Common myeloid progenitor, CD34-positive (primary cell): ENCODE measurements around the gene SLIT2.

ENCODE experiments used
- CTCF ChIA-PET: fragments of 350-600 bp; sonication (Branson Sonifier 250); formaldehyde crosslinking; loops from one replicate; lab custom pipeline; 2021; ENCODE audit warnings: antibody characterized with exemption; lab: Charles Lee
- POLR2A ChIA-PET: fragments of 350-600 bp; sonication (Branson Sonifier 250); formaldehyde crosslinking; loops from one replicate; lab custom pipeline; 2021; ENCODE audit warnings: antibody characterized with exemption; lab: Charles Lee
- DNase-seq, 3 donors: peaks; one replicate each; pipeline versions ENCODE4 v3.0.0 to v3.0.0-alpha.2; 2013
- H3K27ac ChIP-seq, 2 experiments: 1 replicate in 1 of 2; 2 replicates in 1 of 2; pipeline ENCODE4 v1.7.0; 2013; ENCODE audit warnings: inconsistent platforms in 2 of 2, low read length in 2 of 2, mild to moderate bottlenecking in 2 of 2, low read depth in 1 of 2, moderate library complexity in 1 of 2; ENCODE audit not compliant: severe bottlenecking in 2 of 2, insufficient read depth in 1 of 2, poor library complexity in 1 of 2
- H3K27me3 ChIP-seq, 5 experiments: replicated peaks in 2 of 5; 1 replicate in 3 of 5; 2 replicates in 2 of 5; pipeline versions ENCODE4 v1.6.1 to v1.7.0; 2013; ENCODE audit warnings: low read length in 4 of 5, mild to moderate bottlenecking in 2 of 5, moderate library complexity in 2 of 5, inconsistent platforms in 1 of 5; ENCODE audit not compliant: insufficient read depth in 5 of 5, control insufficient read depth in 4 of 5
- H3K36me3 ChIP-seq, 4 experiments: 1 replicate in 2 of 4; 2 replicates in 2 of 4; pipeline versions ENCODE4 v1.6.1 to v1.7.0; 2013; ENCODE audit warnings: low read length in 3 of 4, control low read depth in 1 of 4, mild to moderate bottlenecking in 1 of 4; ENCODE audit not compliant: control insufficient read depth in 4 of 4, insufficient read depth in 4 of 4
- H3K4me1 ChIP-seq, 4 experiments: 1 replicate in 3 of 4; 2 replicates in 1 of 4; pipeline versions ENCODE4 v1.6.1 to v1.7.1; 2013; ENCODE audit warnings: low read length in 3 of 4, mild to moderate bottlenecking in 3 of 4, control low read depth in 1 of 4, inconsistent platforms in 1 of 4, moderate library complexity in 1 of 4; ENCODE audit not compliant: control insufficient read depth in 4 of 4, insufficient read depth in 4 of 4; ENCODE audit errors: control extremely low read depth in 1 of 4
- H3K4me3 ChIP-seq, 7 experiments: 1 replicate in 4 of 7; 2 replicates in 3 of 7; pipeline versions ENCODE4 v1.5.1 to v1.7.0; 2013; ENCODE audit warnings: mild to moderate bottlenecking in 7 of 7, low read length in 6 of 7, moderate library complexity in 6 of 7, inconsistent platforms in 2 of 7, low read depth in 2 of 7, control low read depth in 1 of 7; ENCODE audit not compliant: insufficient read depth in 4 of 7, control insufficient read depth in 1 of 7; ENCODE audit errors: extremely low read depth in 1 of 7
- H3K9me3 ChIP-seq, 5 experiments: 1 replicate in 4 of 5; 2 replicates in 1 of 5; pipeline versions ENCODE4 v1.6.1 to v1.7.1; 2013; ENCODE audit warnings: low read length in 4 of 5, mild to moderate bottlenecking in 2 of 5, inconsistent platforms in 1 of 5, low read depth in 1 of 5, moderate library complexity in 1 of 5; ENCODE audit not compliant: control insufficient read depth in 4 of 5, insufficient read depth in 2 of 5; ENCODE audit errors: control extremely low read depth in 1 of 5
- WGBS: methylation state at CpG from one replicate; pipeline ENCODE4 v1.1.5; 2013; ENCODE audit not compliant: insufficient coverage; 5-methylcytosine and 5-hydroxymethylcytosine counted together

The SLIT2 gene

DNA sequence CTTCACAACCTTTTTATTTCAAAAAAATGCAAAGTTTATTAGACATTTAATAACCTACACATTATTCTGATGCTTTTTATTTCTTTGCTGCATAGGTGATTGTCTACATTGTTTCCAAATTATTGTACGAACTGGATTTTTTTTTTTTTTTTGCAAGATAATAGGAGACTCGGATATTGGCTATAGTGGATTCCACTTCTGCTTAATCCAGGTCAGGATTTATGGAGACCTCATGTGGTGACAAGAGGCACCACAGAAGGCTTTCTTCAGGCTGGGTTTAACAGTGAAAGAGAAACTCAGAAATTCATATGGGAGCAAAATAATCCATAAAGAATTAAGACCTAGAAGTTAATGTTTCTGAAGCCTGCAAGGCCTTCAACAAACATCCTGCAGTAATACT is 2.4 kb upstream of the SLIT2 start:
- H3K36me3 ChIP-seq, result no peaks in the 10 kb centered on the region
- CTCF ChIA-PET, result interaction anchor here (0.6 to 1.7 kb wide), 4 partner anchors 8 to 449 kb away, joined by 3 to 5 read pairs (median 4); no protein-coding TSS in a partner anchor
- no peak overlapping the region for H3K4me3 ChIP-seq
- WGBS, result 0% methylated on average over 1 of the region's 2 CpGs
- DNase-seq, result peak in 2 of 3 donors; percentile 58 to 59
- no peak overlapping the region for H3K27ac ChIP-seq
- H3K9me3 ChIP-seq, result peaks cover 0 to 3% (median 0%) of the 10 kb centered on the region in 5 experiments
- peaks cover 0 to 43% (median 30%) of the 10 kb centered on the region in 5 experiments for H3K27me3 ChIP-seq
- H3K4me1 ChIP-seq, result peaks cover 0 to 30% (median 18%) of the 10 kb centered on the region in 4 experiments
- POLR2A ChIA-PET, result no interaction called here

DNA sequence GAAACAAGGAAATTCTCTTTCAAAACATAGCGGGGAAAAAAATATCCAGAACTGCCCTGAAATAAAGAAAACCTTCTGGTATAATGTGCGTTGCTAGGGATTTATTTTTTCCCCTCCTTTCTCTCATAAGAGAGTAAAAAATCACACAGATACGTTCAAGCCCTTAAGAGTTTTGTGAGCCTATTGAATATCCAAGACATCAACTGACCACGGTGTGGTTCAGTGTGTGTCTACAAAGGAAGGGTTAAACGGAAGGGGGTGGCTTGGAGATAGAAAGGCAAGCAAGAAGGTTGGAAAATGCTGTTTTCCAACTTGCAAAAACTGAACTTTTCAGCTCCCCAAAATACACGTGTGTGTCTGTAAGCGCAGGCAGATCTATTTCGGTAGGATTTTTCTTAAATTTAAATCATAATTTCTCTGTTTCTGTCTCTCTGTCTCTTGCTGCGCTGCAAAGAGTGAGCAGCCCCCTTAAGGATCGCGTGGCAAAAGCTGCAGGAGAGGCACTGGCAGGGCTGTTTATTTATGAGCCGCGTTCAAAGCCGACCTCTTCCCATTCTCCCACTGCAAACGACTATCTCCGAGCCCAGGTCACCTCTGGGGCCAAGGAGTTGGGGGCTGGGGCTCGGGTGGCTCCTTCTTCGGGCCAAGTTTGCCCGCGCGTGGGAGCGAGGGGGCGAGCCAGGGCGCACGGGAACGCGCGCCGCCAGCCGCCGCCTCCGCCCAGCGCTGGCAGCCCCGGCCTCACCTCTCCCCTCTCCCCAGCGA is 492 bp upstream of the SLIT2 start:
- peak overlapping the region in 5 of 7 experiments; percentile 23 to 64 (median 55) for H3K4me3 ChIP-seq
- ChIA-PET POLR2A (no interaction called here), CTCF (interaction anchor here (1.5 kb wide), 1 partner anchor 9 kb away, joined by 4 read pairs; no protein-coding TSS in a partner anchor)
- peaks cover 0 to 39% (median 23%) of the 10 kb centered on the region in 4 experiments for H3K4me1 ChIP-seq
- no peak overlapping the region for H3K27ac ChIP-seq
- no peaks in the 10 kb centered on the region for H3K36me3 ChIP-seq
- no peak for DNase-seq
- WGBS, result under 1% methylated on average over 21 of the region's 35 CpGs
- peaks cover 0 to 3% (median 0%) of the 10 kb centered on the region in 5 experiments for H3K9me3 ChIP-seq
- H3K27me3 ChIP-seq, result peaks cover 5 to 62% (median 46%) of the 10 kb centered on the region in 5 experiments

DNA sequence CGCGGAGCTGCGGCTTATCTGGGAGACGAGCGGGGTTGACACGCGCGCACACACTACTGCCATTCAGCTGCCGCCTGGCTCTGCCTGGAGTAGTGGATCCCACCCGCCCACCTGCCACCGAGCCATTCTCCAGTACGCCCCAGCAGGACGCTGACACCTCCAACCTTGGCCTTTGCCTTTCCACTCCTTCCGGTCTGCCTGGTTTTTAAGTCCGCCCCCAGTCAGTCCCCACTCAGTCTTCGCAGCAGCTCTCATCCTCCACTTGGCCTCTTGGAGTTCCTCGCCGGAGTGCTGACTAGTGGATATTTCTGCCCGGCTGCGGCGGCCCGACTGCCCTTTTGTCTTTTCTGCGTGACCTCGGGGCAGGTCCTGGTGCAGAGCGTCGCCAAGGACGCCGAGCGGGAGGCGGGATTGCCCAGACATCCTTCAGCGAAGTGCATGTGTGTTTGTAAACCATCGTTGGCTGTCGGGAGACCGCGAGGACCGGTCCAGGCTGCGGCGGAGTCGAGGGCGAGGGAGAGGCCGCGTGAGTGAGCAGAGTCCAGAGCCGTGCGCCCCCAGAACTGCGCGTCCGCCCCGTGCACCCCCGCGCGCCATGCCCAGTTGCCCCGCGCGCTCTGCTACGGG is 1.1 kb downstream of the SLIT2 start:
- CTCF ChIA-PET, result interaction anchor here (1.2 kb wide), 1 partner anchor 12 kb away, joined by 3 read pairs; no protein-coding TSS in a partner anchor
- WGBS, result under 1% methylated on average over 42 of the region's 55 CpGs
- POLR2A ChIA-PET, result no interaction called here
- peak overlapping the region in 6 of 7 experiments; percentile 2 to 71 (median 56) for H3K4me3 ChIP-seq
- peaks cover 0 to 3% (median 0%) of the 10 kb centered on the region in 5 experiments for H3K9me3 ChIP-seq
- peak in 1 of 3 donors; percentile 23 for DNase-seq
- H3K36me3 ChIP-seq, result no peaks in the 10 kb centered on the region
- no peak overlapping the region for H3K27ac ChIP-seq
- H3K27me3 ChIP-seq, result peaks cover 8 to 75% (median 57%) of the 10 kb centered on the region in 5 experiments
- H3K4me1 ChIP-seq, result peaks cover 0 to 39% (median 23%) of the 10 kb centered on the region in 4 experiments

DNA sequence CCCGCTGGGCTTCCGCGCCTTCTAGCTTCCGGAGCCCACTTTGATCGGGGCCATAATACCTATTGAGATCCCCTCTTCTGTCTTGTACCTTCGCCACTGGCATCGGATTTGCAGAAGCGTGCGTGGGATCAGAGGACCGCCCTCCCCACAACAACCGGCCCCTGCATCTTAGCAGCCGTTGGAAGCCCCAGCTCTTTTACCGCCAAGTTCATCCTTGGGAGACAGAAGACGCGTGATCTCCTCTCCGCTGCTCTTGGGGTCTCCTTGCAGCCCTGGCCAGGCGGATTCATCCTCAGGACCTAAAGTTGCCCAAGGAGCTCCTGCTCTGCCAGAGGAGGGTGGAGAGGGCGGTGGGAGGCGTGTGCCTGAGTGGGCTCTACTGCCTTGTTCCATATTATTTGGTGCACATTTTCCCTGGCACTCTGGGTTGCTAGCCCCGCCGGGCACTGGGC is 1.6 kb downstream of the SLIT2 start:
- Histone ChIP-seq H3K4me1 (peaks cover 0 to 39% (median 23%) of the 10 kb centered on the region in 4 experiments), H3K36me3 (no peaks in the 10 kb centered on the region), H3K9me3 (peaks cover 0 to 3% (median 0%) of the 10 kb centered on the region in 5 experiments), H3K4me3 (peak overlapping the region in 2 of 7 experiments; percentile 59 to 71), H3K27me3 (peaks cover 11 to 79% (median 59%) of the 10 kb centered on the region in 5 experiments), H3K27ac (no peak overlapping the region)
- ChIA-PET POLR2A (no interaction called here), CTCF (interaction anchor here (1.2 kb wide), 1 partner anchor 11 kb away, joined by 3 read pairs; no protein-coding TSS in a partner anchor)
- peak in 1 of 3 donors; percentile 10 for DNase-seq
- WGBS, result 2% methylated on average over 21 of the region's 21 CpGs

DNA sequence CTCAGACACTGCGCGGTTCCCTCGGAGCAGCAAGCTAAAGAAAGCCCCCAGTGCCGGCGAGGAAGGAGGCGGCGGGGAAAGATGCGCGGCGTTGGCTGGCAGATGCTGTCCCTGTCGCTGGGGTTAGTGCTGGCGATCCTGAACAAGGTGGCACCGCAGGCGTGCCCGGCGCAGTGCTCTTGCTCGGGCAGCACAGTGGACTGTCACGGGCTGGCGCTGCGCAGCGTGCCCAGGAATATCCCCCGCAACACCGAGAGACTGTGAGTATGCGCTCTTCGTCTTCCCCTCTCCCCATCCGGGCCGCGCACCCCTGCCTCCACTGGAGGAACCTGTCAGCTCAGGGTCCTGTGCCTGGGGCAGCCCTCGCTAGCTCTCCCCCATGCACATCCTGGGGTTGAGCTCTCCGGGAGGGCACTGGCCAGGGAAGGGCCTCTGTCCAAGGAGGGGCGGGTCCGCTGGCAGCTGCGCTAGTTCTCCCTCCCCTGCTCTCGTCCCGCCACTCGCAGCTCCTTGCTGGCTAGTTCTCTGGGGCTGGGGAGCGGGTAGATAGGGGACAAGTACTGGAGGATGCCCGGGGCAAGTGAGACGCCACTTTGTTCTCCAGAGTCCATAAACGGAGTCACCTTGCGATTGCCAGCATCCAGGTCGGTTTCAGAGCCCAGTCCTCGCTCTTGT is 2.2 kb downstream of the SLIT2 start:
- WGBS, result under 1% methylated on average over 35 of the region's 43 CpGs
- H3K27ac ChIP-seq, result no peak overlapping the region
- peak overlapping the region in 2 of 7 experiments; percentile 6 to 13 for H3K4me3 ChIP-seq
- peaks cover 0 to 39% (median 23%) of the 10 kb centered on the region in 4 experiments for H3K4me1 ChIP-seq
- peaks cover 0 to 3% (median 0%) of the 10 kb centered on the region in 5 experiments for H3K9me3 ChIP-seq
- peaks cover 11 to 79% (median 54%) of the 10 kb centered on the region in 5 experiments for H3K27me3 ChIP-seq
- ChIA-PET POLR2A (no interaction called here), CTCF (interaction anchor here (1.2 kb wide), 1 partner anchor 10 kb away, joined by 3 read pairs; no protein-coding TSS in a partner anchor)
- DNase-seq, result peak in 1 of 3 donors; percentile 9
- H3K36me3 ChIP-seq, result no peaks in the 10 kb centered on the region

DNA sequence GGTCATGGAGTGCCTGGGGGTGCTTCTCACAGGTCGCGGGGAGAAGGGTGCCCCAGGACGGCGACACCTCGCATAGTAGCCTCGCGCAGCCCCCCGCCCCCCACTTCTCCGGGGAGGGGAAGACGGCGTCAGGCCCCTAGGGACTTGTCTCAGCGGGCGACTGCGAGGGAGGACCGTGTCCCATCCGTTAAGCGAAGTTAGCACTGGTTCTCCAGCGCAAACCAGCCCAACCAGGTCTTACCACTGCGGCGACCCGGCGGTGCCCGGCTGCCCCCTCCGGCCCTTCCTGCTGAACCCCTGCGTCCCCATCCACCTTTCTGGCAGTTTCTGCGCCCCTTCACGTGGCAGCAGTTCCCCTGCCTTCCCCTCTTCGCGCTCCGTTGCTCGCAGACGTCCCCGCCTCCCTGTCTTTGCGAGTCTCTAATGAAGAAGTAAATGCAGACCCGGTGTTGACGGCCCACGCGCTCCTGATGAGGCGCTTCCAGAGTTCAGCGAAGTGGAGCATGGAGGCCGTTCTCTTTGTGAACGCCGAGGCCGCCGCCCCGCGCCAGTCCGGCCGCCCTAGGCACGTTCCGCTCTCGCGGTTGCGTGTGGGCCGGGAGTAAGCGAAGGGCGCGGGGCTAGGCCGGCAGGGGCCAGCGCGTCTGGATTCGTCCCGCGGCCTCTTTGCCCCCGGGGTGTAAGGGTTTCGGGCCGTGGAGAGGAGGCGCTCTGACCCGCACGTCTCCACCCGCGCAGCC is 3.0 kb downstream of the SLIT2 start:
- peak in 2 of 3 donors; percentile 55 to 56 for DNase-seq
- Histone ChIP-seq H3K27ac (no peak overlapping the region), H3K4me3 (peak overlapping the region in 3 of 7 experiments; percentile 4 to 32 (median 9)), H3K4me1 (peaks cover 0 to 39% (median 23%) of the 10 kb centered on the region in 4 experiments), H3K9me3 (peaks cover 0 to 3% (median 0%) of the 10 kb centered on the region in 5 experiments), H3K36me3 (no peaks in the 10 kb centered on the region), H3K27me3 (peaks cover 12 to 80% (median 59%) of the 10 kb centered on the region in 5 experiments)
- 3% methylated on average over 71 of the region's 72 CpGs for WGBS
- ChIA-PET POLR2A (no interaction called here), CTCF (no interaction called here)
